Fibroblast of lung (primary cell): ENCODE measurements around the gene CALML6.

Source experiments
- EZH2 ChIP-seq: IDR thresholded peaks from 2 replicates; pipeline ENCODE4 v1.5.1; 2012; ENCODE audit warnings: low read length, control low read depth, mild to moderate bottlenecking; ENCODE audit errors: missing control alignments
- TF ChIP-seq, protein P1 (sequence below), 2 donors: IDR thresholded peaks in 1 of 2; conservative IDR thresholded peaks in 1 of 2; 1 replicate in 1 of 2; 2 replicates in 1 of 2; pipeline ENCODE4 v1.5.1; 2011 to 2012; ENCODE audit warnings: low read length in 2 of 2, control low read depth in 1 of 2, inconsistent platforms in 1 of 2, low read depth in 1 of 2, mild to moderate bottlenecking in 1 of 2

GRCh38 chr1:1903224-1903623 is 11.8 kb upstream of the CALML6 start:
- TF ChIP-seq, protein P1, sequence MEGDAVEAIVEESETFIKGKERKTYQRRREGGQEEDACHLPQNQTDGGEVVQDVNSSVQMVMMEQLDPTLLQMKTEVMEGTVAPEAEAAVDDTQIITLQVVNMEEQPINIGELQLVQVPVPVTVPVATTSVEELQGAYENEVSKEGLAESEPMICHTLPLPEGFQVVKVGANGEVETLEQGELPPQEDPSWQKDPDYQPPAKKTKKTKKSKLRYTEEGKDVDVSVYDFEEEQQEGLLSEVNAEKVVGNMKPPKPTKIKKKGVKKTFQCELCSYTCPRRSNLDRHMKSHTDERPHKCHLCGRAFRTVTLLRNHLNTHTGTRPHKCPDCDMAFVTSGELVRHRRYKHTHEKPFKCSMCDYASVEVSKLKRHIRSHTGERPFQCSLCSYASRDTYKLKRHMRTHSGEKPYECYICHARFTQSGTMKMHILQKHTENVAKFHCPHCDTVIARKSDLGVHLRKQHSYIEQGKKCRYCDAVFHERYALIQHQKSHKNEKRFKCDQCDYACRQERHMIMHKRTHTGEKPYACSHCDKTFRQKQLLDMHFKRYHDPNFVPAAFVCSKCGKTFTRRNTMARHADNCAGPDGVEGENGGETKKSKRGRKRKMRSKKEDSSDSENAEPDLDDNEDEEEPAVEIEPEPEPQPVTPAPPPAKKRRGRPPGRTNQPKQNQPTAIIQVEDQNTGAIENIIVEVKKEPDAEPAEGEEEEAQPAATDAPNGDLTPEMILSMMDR (conservative IDR thresholded peaks at IDR 0.05 in 1 of 2, IDR thresholded peaks at IDR 0.05 in 1 of 2; ENCODE audit: low read depth in 1 of 2, low read length in 2 of 2), result no peak
- no peak for TF ChIP-seq EZH2
